ENCODE data around the gene HCK.

HCK gene

GRCh38 chr20:32064667-32065066, 12.6 kb downstream of the HCK start:
- DNase-seq = no peak

DNA sequence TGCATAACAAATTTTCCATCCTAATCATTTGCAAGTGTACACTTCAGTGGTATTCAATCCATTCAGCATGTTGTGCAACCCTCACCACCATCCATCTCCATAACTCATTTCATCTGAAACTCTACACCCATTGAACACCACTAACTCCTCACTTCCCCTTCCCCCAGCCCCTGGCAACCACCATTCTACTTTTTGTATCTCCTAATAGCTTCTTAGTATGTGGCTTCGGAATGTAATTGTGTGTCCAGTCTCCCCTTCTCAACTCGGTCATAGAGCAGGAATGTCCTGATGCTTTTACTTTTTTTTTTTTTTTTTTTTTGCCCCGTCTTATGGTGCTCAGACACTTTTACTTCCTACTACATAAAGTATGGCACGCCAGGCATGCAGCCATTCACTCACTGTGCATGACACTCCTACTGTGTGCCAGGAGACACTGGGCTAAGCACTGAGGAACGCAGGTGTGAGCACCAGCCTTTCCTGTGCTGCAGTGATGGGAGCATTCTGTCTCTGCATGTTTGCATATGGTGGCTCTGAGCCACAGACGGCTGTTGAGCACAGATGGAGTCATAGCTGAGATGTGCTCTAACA, 15.3 kb downstream of the HCK start:
- DNase-seq = peak; percentile 27

DNA sequence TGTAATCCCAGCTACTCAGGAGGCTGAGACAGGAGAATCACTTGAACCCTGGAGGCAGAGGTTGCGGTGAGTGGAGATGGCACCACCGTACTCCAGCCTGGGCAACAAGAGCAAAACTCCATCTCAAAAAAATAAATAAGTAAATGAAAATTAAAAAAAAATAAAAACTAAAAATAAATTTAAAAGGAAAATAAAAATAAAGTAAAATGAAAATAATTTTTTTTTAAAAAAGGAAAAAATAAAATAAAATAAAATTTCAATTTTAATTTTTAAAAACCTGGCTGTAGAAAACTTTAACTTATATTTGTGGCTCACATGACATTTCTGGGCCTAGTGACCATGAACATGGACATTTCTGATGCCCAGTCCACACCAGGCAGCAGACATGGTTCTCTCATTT, 16.1 kb downstream of the HCK start:
- DNase-seq = no peak

DNA sequence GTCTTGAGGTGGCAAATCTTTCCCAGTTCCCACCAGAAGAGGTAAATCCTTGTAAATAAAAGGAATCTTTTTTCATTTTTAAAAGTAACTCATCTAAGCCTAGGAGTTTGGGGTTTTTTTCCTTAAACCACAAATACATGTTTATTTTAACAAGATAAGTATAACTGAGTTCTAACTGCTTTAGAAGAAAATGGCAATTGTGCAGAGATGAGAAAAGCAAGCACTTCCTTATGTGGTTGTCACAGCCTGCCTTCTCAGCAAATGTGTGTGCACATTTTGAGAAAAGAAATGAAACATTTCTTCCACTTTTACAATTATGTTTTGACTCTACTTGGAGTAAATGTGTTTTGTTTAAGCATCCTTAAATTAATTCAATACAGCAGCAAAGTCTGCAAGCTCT, 17.7 kb downstream of the HCK start:
- DNase-seq = no peak

DNA sequence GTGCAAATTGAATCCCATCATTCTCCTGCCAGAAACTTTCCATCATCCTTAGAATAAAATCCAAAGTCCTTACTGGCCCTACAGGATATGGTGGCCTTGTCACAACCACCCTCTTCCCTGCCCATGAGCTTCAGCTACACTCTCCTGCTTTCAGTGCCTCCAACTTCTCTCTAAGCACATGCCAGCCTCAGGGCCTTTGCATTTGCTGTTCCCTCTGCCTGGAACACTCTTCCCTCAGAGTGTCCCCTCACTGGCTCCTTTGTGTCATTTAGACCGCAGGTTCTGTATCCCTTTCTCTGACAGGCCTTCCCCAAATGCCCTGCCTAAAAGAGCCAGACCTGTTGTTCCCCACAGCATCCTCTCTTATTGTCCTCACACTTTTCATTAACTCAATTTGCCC, 18.2 kb downstream of the HCK start:
- DNase-seq = no peak

DNA sequence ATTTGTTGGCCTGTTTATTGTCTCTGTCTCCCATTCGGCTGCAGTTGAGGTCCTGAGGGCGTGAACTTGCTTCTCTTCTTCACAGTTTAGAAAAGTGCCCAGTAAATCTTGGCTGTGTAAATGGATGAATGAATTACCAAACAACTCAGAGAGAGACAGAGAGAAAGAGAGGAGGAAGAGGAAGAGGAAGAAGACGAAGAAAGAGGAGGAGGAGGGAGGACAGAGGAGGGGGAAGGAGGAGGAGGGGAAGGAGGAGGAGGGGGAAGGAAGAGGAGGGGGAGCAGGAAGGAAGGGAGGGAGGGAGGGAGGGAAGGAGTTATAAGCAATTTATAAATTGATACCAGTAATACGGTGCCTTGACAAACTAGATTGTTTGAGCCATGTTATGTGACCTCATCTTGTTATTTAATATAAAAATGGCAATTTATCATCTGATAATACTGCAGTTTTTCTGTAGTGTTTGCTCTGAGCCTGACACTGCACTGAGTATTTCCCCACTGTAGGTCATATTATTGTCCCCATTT, 18.7 kb downstream of the HCK start:
- DNase-seq = no peak

- no peak for DNase-seq
Observed at GRCh38 chr20:32071395-32072167, 19.5 kb downstream of the HCK start.

DNA sequence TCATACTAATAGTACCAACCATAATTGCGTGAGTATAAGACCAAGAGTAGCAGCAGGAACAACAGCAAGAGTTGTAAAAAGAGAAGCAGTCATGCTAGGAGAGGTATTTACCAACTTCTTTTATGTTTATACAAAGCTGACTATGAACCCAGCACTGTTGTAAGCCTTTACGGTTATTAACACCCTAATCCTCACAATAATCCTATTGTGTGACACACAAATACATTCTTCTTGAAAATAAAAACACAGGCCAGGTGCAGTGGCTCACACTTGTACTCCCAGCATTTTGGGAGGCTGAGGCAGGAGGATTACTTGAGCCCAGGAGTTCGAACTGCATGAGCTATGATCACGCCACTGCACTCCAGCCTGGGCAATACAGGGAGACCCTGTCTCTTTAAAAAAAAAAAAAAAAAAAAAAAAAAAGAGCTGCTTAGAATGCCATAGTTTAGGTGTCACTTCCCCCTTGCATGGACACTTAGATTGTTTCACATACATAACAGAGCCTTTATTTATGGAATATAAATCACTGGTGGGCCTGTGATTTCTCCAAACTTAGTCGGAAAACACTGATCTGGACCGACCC, 20.2 kb downstream of the HCK start:
- DNase-seq = no peak

DNA sequence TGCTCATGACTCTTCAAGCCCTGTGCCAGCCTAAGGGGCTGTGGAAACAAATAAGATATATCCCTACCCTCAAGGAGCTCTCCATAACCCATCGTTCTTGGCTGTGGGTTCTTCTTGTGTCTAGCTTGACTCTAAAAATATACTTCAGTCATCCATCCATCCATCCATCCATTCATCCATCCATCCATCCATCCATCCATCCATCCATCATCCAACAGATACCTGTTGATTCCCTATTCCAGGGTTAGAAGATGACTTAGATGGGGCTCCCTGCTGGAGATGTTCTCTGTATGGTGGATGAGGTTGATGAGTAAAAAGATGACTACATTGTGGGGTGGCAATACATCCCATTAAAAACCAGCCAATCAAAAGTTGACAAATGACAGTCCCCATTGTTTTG, 23.5 kb downstream of the HCK start:
- no peak for DNase-seq

DNA sequence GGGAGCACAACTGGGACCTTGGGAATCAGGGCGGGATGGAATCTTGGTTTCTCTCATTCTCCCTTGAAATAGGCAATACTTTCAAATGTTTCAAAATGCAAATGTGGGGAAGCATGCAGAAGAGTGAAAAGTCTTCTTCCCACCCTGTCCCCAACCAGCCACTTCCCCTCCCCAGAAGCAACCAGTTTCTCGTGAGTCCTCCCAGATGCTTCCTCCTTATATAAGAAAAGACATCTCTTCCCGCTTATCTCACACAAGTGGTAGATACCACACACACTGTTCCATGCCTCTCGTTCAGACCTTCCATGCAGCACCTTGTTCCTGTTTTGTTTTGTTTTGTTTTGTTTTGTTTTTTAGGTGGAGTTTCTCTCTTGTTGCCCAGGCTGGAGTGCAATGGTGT, 25.1 kb downstream of the HCK start:
- no peak for DNase-seq

GRCh38 chr20:32078322-32078721, 26.3 kb downstream of the HCK start:
- DNase-seq = no peak

GRCh38 chr20:32078791-32079190, 26.7 kb downstream of the HCK start:
- no peak for DNase-seq

GRCh38 chr20:32079655-32080109, 27.6 kb downstream of the HCK start:
- no peak for DNase-seq

- DNase-seq = no peak
Observed at GRCh38 chr20:32080783-32081182, 28.7 kb downstream of the HCK start.

GRCh38 chr20:32083469-32083868, 31.4 kb downstream of the HCK start:
- DNase-seq = no peak

DNA sequence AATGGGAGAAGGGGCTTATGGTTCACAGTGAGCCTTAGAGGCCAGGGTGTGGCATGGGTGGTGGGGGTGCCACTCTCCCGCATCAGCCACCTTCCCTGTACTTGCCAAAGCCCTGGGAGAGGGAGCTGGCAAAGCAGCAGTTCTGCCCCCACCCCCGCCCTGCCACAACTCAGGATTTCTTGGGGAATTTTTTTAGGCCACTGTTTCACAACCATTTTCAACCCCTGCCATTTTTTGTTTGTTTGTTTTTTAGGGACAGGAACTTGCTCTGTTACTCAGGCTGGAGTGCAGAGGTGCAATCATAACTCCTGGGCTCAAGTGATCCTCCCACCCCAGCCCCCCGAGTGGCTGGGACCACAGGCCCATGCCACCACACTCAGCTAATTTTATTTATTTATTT, 35.0 kb downstream of the HCK start:
- no peak for DNase-seq

DNA sequence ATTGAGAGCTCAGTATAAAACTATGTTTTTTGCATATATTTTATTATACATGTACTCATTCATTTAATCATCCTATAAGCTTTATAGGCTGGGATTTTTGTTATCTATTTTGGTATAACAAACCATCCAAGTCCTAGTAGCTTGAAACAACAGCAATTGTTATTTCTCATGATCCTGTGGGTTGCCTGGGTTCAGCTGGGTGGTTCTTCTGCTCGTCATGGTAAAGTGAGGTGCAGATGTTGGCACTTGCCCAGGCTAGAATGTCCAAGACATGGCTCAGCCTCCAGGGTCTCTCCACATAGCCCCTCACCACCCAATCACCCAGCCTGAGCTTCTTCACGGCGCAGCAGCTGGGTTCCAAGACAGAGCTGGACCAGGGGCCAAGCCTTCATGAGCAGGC, 36.7 kb downstream of the HCK start:
- DNase-seq = no peak

DNA sequence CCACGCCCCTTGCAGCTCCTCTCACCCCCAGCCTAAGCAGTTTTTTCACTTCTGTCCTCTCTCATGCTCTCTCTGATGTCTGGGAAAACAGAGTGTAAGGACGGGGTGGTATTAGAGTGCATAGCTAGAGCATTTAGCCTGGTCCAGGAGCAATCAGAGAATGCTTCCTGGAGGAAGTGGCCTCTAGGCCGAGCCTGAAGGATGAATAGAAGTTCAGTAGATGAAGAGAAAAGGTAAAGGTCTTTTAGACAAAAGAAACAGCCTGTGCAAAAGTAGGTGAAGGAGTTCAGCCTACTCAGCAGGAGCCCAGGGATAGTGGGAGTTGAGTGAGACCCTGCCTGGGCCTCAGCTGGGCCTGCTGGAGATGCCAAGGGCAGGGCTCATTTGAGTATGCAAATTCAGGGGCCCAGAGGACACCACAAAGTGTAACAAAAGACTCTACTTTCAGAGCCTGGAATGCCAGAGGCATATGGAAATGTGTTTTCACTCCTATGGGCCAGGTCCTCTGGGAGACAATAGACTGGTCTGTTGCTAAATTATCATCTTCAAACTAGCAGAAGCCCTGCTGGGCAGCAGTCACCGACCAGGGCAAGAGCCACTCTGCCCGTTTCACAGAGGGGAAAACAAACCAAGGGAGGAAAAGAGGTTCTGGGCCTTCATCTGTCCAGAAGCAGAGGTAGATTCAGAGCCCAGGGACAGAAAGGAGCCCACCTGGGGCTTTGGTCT, 37.8 kb downstream of the HCK start:
- no peak for DNase-seq

- DNase-seq = peak; percentile 54
Observed at GRCh38 chr20:32091888-32092346, 39.9 kb downstream of the HCK start.

DNA sequence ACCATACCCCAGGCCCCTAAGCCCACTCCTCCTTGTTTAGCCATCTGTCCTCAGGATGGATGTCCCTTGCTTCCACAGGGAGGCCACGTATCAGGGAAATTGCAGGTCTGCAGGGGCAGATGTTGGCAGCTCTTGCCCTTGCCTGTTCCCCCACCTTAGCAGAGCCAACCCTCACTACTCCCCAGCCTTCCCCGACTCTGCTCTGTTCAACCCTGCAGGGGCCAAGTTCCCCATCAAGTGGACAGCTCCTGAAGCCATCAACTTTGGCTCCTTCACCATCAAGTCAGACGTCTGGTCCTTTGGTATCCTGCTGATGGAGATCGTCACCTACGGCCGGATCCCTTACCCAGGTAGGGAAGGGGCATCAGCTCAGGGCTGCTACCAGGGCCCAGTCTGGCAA, 46.7 kb downstream of the HCK start:
- DNase-seq = no peak

GRCh38 chr20:32108814-32109391, 56.9 kb downstream of the HCK start:
- no peak for DNase-seq

DNA sequence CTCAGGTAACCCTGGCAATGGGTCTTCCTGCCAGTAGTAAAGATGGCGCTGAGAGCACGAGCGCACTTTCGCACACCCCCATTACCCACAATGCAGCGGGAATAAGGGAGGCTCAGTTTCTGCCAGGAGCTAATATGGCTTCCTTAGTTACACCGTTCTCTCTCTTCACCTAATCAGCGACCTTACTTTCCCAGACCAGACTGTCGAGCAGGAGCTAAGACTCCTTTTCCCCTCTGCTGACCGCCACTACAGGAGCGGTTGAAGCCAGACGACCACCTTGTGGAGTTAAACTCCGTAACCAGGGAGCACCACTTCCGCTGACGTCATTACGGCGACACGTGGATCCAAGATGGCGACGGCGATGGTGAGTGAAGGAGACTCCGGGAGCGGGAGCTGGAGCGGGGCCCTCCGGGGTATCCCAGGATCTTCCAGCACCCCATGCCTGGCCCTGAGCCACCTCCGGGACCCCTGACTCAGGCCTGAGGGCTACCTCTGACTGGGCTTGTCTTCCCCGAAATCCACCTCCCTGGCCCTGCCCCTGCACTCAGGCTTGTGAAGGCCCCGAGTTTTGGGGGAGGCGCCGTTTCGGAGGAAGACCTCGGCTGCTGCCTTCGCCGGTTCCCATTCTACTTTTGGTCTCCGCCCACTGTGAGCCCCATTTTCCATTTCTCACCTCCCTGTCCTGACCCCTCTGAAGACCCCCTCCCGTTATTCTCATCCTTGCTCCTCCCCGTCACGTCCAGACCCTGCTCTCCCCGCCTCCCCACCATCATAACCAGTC, 57.5 kb downstream of the HCK start, which contains the start of gene TM9SF4:
TSS of gene TM9SF4 (plus strand) at position 323 of the 781 bp plus-strand sequence. CDS start at position 350, 27 bp downstream.
- DNase-seq = peak; percentile 91
